Heart left ventricle (tissue), 16 donors: ENCODE results near the gene STX1B. TPM values are rescaled to one million over a fixed set of nuclear protein-coding genes. Genes with fewer than 3 reads are reported as not detected.

Experiments used
- ATAC-seq, 4 donors: fragments of 200-7000 bp; cut with Tn5 transposase; one replicate each; pipeline ENCODE4 v1.9.1; 2020 to 2022; ENCODE audit warnings: moderate library complexity in 4 of 4, mild to moderate bottlenecking in 3 of 4, moderate number of reproducible peaks in 1 of 4
- DNase-seq, 5 donors: peaks; one replicate each; pipeline ENCODE4 v3.0.0-alpha.2; 2020
- H3K27ac ChIP-seq, 12 donors: fragments of 200-600 bp; sonication (generic) in 4 of 12; one replicate each; pipeline versions ENCODE4 v1.5.0 to v1.8.0; 2016 to 2022; ENCODE audit warnings: mild to moderate bottlenecking in 2 of 12
- H3K27me3 ChIP-seq, 9 donors: fragments of 200-600 bp; sonication (generic) in 2 of 9; one replicate each; pipeline versions ENCODE4 v1.5.1 to v1.8.0; 2016 to 2022; ENCODE audit warnings: mild to moderate bottlenecking in 3 of 9
- H3K36me3 ChIP-seq, 9 donors: fragments of 200-600 bp; sonication (generic) in 2 of 9; one replicate each; pipeline versions ENCODE4 v1.5.0 to v1.8.0; 2018 to 2022; ENCODE audit warnings: mild to moderate bottlenecking in 2 of 9
- H3K4me1 ChIP-seq, 12 donors: fragments of 200-600 bp; sonication (generic) in 4 of 12; one replicate each; pipeline versions ENCODE4 v1.5.0 to v1.8.0; 2016 to 2022; ENCODE audit warnings: mild to moderate bottlenecking in 3 of 12
- H3K4me3 ChIP-seq, 12 donors: fragments of 200-600 bp; sonication (generic) in 4 of 12; one replicate each; pipeline versions ENCODE4 v1.5.0 to v1.8.0; 2017 to 2022; ENCODE audit warnings: mild to moderate bottlenecking in 9 of 12, moderate library complexity in 4 of 12
- H3K9me3 ChIP-seq, 12 donors: fragments of 200-600 bp; sonication (generic) in 4 of 12; one replicate each; pipeline versions ENCODE4 v1.5.0 to v1.8.0; 2016 to 2022; ENCODE audit warnings: mild to moderate bottlenecking in 1 of 12
- CTCF ChIP-seq, 12 donors: fragments of 200-600 bp; sonication (generic) in 4 of 12; IDR thresholded peaks; one replicate each; pipeline versions ENCODE4 v1.5.0 to v1.8.0; 2018 to 2022; ENCODE audit warnings: antibody characterized with exemption in 12 of 12, mild to moderate bottlenecking in 5 of 12
- POLR2A ChIP-seq, 2 donors: fragments of 450-650 bp; IDR thresholded peaks; one replicate each; pipeline ENCODE4 v1.6.1; 2017; ENCODE audit warnings: antibody characterized with exemption in 2 of 2, mild to moderate bottlenecking in 2 of 2, moderate library complexity in 2 of 2
- WGBS, 4 donors: extraction: QIAGEN DNeasy Blood & Tissue Kit in 2 of 4; methylation state at CpG; one replicate each; pipeline versions ENCODE4 v1.1.5 to v1.1.7; 2013 to 2018; 5-methylcytosine and 5-hydroxymethylcytosine counted together
- intact Hi-C, 10 donors: fragments of 100-400 bp; cut with DNase I; formaldehyde crosslinking; loops; one replicate each; pipeline versions ENCODE4 v1.11.1 to v1.14.2; 2022
- polyA plus RNA-seq, 2 donors: library from polyadenylated mRNA; stranded (reverse); fragments of 200-250 nt; gene quantifications; one replicate each; pipeline ENCODE4 v1.2.3, GENCODE V29; 2013
- total RNA-seq, 9 donors: library from RNA; depleted of rRNA in 2 of 9; stranded (reverse); fragments of >200 nt in 2 of 9; fragmentation: NEBNext Ultra II Directional in 3 of 9; extraction: Animal tissue kit (Norgen Biotek cat#: 25700) in 3 of 9; gene quantifications; one replicate each; pipeline versions ENCODE4 v1.1.0 to v1.2.4, GENCODE V29; 2016 to 2023
- donor health status: ischemic (EF 13 %, LVEDD 7.1; RV severe dilation, severe dysfunction).
- donor health status: healthy with polysubstance abuse.
- donor health status: DM: no; HTN: yes; CAD: no.
- donor health status: DM: no; HTN: no; CAD: no.
- donor health status: ischemic (EF 25% LVEDD 6.9; RV normal size, moderate dysfunction).
- donor health status: ischemic (EF 25% LVEDD 5.7; RV mildly dilated, moderate dysfunction).
- donor health status: healthy.
- donor health status: DM: yes; HTN: yes; CAD: no.
- donor health status: ischemic (EF 35%, LVEDD 5.7; RV mildly dilated, moderate dysfunction).
- donor health status: nonischemic (EF 11% LVEDD 7.7; RV severe dilation, severe dysfunction).
- donor health status: DM: yes; HTN: yes; CAD: no.
- donor health status: PGD.
- donor health status: ischemic (EF 29% LVEDD 5.4; RV normal size, mild dysfunction).
- donor health status: nonischemic (EF 23%, LVEDD 6.1; RV moderate dilation, normal function).

The STX1B gene
- total and polyA plus RNA-seq, 11 donors, result 0.20 to 2.1 (median 0.82) TPM

- no peaks in the 10 kb centered on the region for H3K27me3 ChIP-seq
- H3K27ac ChIP-seq, result no peak overlapping the region
- peaks cover 0 to 89% (median 81%) of the 10 kb centered on the region in 9 donors for H3K36me3 ChIP-seq
- WGBS, 4 donors, result 89 to 97% (median 94%) methylated on average over 2 of the region's 2 CpGs
- intact Hi-C loops, result loop anchor here in 1 of 10 donors (5.0 kb wide), 1 partner anchor 33 kb away; the partner anchor contains the start of genes ZNF646 and ZNF668
- no peak for DNase-seq
- peaks cover 4 to 24% (median 11%) of the 10 kb centered on the region in 12 donors for H3K4me1 ChIP-seq
- TF ChIP-seq POLR2A (IDR thresholded peaks at IDR 0.05) (no peak), CTCF (IDR thresholded peaks at IDR 0.05) (no peak)
- no peak overlapping the region for H3K4me3 ChIP-seq
- H3K9me3 ChIP-seq, result no peaks in the 10 kb centered on the region
- no peak for ATAC-seq
Observed at GRCh38 chr16:31038993-31039392, 28.6 kb upstream of the STX1B start.

- intact Hi-C loops, result loop anchor here in 1 of 10 donors (5.0 kb wide), 1 partner anchor 36 kb away; the partner anchor contains the start of genes ZNF646 and ZNF668
- H3K4me3 ChIP-seq, result no peak overlapping the region
- no peaks in the 10 kb centered on the region for H3K9me3 ChIP-seq
- peaks cover 0 to 69% (median 64%) of the 10 kb centered on the region in 9 donors for H3K36me3 ChIP-seq
- ATAC-seq (no peak), DNase-seq (no peak)
- no peaks in the 10 kb centered on the region for H3K27me3 ChIP-seq
- peaks cover 4 to 31% (median 18%) of the 10 kb centered on the region in 12 donors for H3K4me1 ChIP-seq
- peak overlapping the region in 1 of 12 donors; percentile 40 for H3K27ac ChIP-seq
- WGBS, 4 donors, result 40 to 92% (median 54%) methylated on average over 2 of the region's 2 CpGs
- TF ChIP-seq CTCF (IDR thresholded peaks at IDR 0.05) (no peak), POLR2A (IDR thresholded peaks at IDR 0.05) (no peak)
Observed at GRCh38 chr16:31036691-31037090, 26.3 kb upstream of the STX1B start.

GRCh38 chr16:31033709-31034492 is 23.5 kb upstream of the STX1B start:
- TF ChIP-seq POLR2A (IDR thresholded peaks at IDR 0.05) (peak in 1 of 2 donors; percentile 38), CTCF (IDR thresholded peaks at IDR 0.05) (no peak)
- intact Hi-C loops, result loop anchor here in 9 of 10 donors (1.0 to 5.0 kb wide), 14 partner anchors 35 to 425 kb away; partner anchors contain the start of genes ZNF646 (in 7 of the 9), ZNF668 (in 7 of the 9), ARMC5 (in 2 of the 9) and HSD3B7 (in 1 of the 9)
- ATAC-seq, result peak; percentile 72 to 87 (median 84)

More at GRCh38 chr16:31033709-31034492, 23.5 kb upstream of the STX1B start:
- Histone ChIP-seq H3K27ac (peak overlapping the region; percentile 91 to 99 (median 96)), H3K4me1 (peaks cover 4 to 31% (median 18%) of the 10 kb centered on the region in 12 donors), H3K36me3 (peaks cover 0 to 43% (median 39%) of the 10 kb centered on the region in 9 donors), H3K27me3 (no peaks in the 10 kb centered on the region), H3K9me3 (no peaks in the 10 kb centered on the region), H3K4me3 (peak overlapping the region; percentile 73 to 100 (median 90))
- WGBS, 4 donors, result 1 to 2% (median 1%) methylated on average over 36 to 47 of the region's 47 CpGs
- DNase-seq, result peak; percentile 92 to 95 (median 94)
